OCI-LY1 (cell line): ENCODE data around the gene SP140.
"Not testable (repeated sequence)": the region's sequence is repeated elsewhere in the genome, so short reads cannot be mapped to it uniquely, and the experiment has no call there.

ENCODE experiments used
- H2AFZ ChIP-seq: fragments of 200-600 bp; sonication (generic), shearing (Covaris generic); 2 replicates; pipeline ENCODE4 v1.6.0; 2014; ENCODE audit warnings: antibody characterized with exemption, mild to moderate bottlenecking, low read length
- H3F3A ChIP-seq: fragments of 200-600 bp; sonication (generic), shearing (Covaris generic); 2 replicates; pipeline ENCODE4 v1.6.0; 2014; ENCODE audit warnings: mild to moderate bottlenecking, antibody characterized with exemption, low read length, moderate library complexity; ENCODE audit not compliant: insufficient read depth
- H3K27ac ChIP-seq: fragments of 200-600 bp; sonication (generic); 2 replicates; pipeline ENCODE4 v1.5.1; 2014; ENCODE audit warnings: low read length, mixed run types, mild to moderate bottlenecking, low read depth; ENCODE audit not compliant: poor library complexity, severe bottlenecking
- H3K27me3 ChIP-seq: fragments of 200-600 bp; sonication (generic); 2 replicates; pipeline ENCODE4 v1.6.0; 2014; ENCODE audit warnings: antibody characterized with exemption, mild to moderate bottlenecking, low read length, moderate library complexity; ENCODE audit not compliant: insufficient read depth
- H3K36me3 ChIP-seq: fragments of 200-600 bp; sonication (generic); 2 replicates; pipeline ENCODE4 v1.6.1; 2014; ENCODE audit warnings: mild to moderate bottlenecking, antibody characterized with exemption, low read length, moderate library complexity, mixed read lengths; ENCODE audit not compliant: insufficient read depth
- H3K4me1 ChIP-seq: fragments of 200-600 bp; sonication (generic); 2 replicates; pipeline ENCODE4 v1.5.1; 2014; ENCODE audit warnings: mild to moderate bottlenecking, low read length, moderate library complexity; ENCODE audit not compliant: insufficient read depth, severe bottlenecking
- H3K4me2 ChIP-seq: fragments of 200-600 bp; sonication (generic), shearing (Covaris generic); 2 replicates; pipeline ENCODE4 v1.6.1; 2014; ENCODE audit warnings: low read length
- H3K4me3 ChIP-seq: fragments of 200-600 bp; sonication (generic); 2 replicates; pipeline ENCODE4 v1.5.1; 2014; ENCODE audit warnings: low read length, low read depth, mild to moderate bottlenecking, mixed read lengths; ENCODE audit not compliant: poor library complexity, severe bottlenecking
- H3K79me2 ChIP-seq: fragments of 200-600 bp; shearing (Covaris generic); 2 replicates; pipeline ENCODE4 v1.6.1; 2016; ENCODE audit warnings: mixed run types, low read length, mixed read lengths; ENCODE audit not compliant: insufficient read depth
- H3K9ac ChIP-seq: fragments of 200-600 bp; sonication (generic), shearing (Covaris generic); 2 replicates; pipeline ENCODE4 v1.6.1; 2014; ENCODE audit warnings: mild to moderate bottlenecking, low read length, mixed read lengths
- H3K9me2 ChIP-seq: fragments of 200-600 bp; sonication (generic), shearing (Covaris generic); 2 replicates; pipeline ENCODE4 v1.6.1; 2014; ENCODE audit warnings: low read depth, mild to moderate bottlenecking, low read length, mixed read lengths
- H3K9me3 ChIP-seq: fragments of 200-600 bp; shearing (Covaris generic); 2 replicates; pipeline ENCODE4 v1.6.1; 2014; ENCODE audit warnings: low read length, mixed read lengths
- H4K20me1 ChIP-seq: fragments of 200-600 bp; sonication (generic), shearing (Covaris generic); 2 replicates; pipeline ENCODE4 v1.6.0; 2016; ENCODE audit warnings: mild to moderate bottlenecking, low read length; ENCODE audit not compliant: insufficient read depth
- EZH2 ChIP-seq: fragments of 200-600 bp; sonication (generic), shearing (Covaris generic); IDR thresholded peaks from 2 replicates; pipeline ENCODE4 v1.8.0; 2017; ENCODE audit warnings: borderline replicate concordance, mixed run types, mild to moderate bottlenecking, antibody characterized with exemption, low read length, moderate library complexity, mixed read lengths
- TF ChIP-seq, protein P1 (sequence below): fragments of 200-600 bp; sonication (generic), shearing (Covaris generic); IDR thresholded peaks from 2 replicates; pipeline ENCODE4 v1.5.1; 2017; ENCODE audit warnings: mild to moderate bottlenecking, antibody characterized with exemption, low read length, moderate library complexity, mixed read lengths

SP140 gene

DNA sequence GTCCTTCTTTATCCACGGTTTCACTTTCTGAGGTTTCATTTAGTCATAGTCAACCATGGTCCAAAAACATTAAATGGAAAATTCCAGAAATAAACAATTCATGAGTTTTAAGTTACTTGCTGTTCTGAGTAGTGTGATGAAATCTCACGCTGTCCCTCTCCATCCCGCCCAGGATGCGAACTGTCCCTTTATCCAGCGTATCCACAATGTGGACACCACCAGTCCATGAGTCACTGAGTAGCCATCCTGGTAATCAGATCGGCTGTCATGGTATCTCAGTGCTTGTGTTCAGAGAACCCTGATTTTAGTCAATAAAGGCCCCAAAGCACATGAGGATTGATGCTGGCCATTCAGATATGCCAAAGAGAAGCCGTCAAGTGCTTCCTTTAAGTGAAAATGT is 105.2 kb downstream of the SP140 start:
- no peak for TF ChIP-seq EZH2
- TF ChIP-seq, protein P1, sequence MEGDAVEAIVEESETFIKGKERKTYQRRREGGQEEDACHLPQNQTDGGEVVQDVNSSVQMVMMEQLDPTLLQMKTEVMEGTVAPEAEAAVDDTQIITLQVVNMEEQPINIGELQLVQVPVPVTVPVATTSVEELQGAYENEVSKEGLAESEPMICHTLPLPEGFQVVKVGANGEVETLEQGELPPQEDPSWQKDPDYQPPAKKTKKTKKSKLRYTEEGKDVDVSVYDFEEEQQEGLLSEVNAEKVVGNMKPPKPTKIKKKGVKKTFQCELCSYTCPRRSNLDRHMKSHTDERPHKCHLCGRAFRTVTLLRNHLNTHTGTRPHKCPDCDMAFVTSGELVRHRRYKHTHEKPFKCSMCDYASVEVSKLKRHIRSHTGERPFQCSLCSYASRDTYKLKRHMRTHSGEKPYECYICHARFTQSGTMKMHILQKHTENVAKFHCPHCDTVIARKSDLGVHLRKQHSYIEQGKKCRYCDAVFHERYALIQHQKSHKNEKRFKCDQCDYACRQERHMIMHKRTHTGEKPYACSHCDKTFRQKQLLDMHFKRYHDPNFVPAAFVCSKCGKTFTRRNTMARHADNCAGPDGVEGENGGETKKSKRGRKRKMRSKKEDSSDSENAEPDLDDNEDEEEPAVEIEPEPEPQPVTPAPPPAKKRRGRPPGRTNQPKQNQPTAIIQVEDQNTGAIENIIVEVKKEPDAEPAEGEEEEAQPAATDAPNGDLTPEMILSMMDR = no peak
- H3K79me2 ChIP-seq = peaks cover 29% of the 10 kb centered on the region
- no peak overlapping the region for H3K9ac ChIP-seq

DNA sequence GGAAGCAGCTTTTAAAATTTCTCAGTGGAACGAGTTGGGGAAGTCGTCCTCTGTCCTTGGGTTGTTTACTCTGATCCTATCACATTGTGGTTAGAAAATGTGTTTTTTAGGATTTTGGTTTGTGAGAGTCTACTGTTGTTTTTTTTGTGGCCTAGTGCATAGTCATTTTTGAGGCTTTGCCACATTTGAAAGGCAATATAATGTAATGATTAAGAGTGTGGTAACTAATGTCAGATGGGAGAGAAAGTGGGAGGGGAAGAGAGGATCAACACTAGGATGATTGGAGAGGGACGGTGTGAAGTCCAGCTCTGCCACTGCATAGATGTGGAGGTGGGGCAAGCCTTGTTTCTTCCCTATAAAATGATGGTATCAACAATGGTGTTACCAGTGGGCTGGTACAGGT is 109.9 kb downstream of the SP140 start:
- H3K4me3 ChIP-seq = no peak overlapping the region
- H2AFZ ChIP-seq = no peak overlapping the region
- no peaks in the 10 kb centered on the region for H3F3A ChIP-seq
- H3K36me3 ChIP-seq = peaks cover 46% of the 10 kb centered on the region
- no peak overlapping the region for H3K4me2 ChIP-seq
- H3K79me2 ChIP-seq = peaks cover 14% of the 10 kb centered on the region
- H3K27me3 ChIP-seq = no peaks in the 10 kb centered on the region
- no peaks in the 10 kb centered on the region for H4K20me1 ChIP-seq
- no peaks in the 10 kb centered on the region for H3K4me1 ChIP-seq
- H3K27ac ChIP-seq = no peak overlapping the region
- no peak for TF ChIP-seq EZH2
- TF ChIP-seq, protein P1 = no peak
- peaks cover 7% of the 10 kb centered on the region for H3K9me3 ChIP-seq
- H3K9ac ChIP-seq = no peak overlapping the region
- no peaks in the 10 kb centered on the region for H3K9me2 ChIP-seq

More for the DNA sequence above, 105.2 kb downstream of the SP140 start:
- H3K36me3 ChIP-seq = peaks cover 54% of the 10 kb centered on the region
- no peak overlapping the region for H3K4me3 ChIP-seq
- no peaks in the 10 kb centered on the region for H3K9me2 ChIP-seq
- no peaks in the 10 kb centered on the region for H3F3A ChIP-seq
- no peaks in the 10 kb centered on the region for H3K27me3 ChIP-seq
- no peaks in the 10 kb centered on the region for H4K20me1 ChIP-seq
- H3K9me3 ChIP-seq = 0 out of 2 replicates have a peak, but pooled peaks cover 2% of the 10 kb centered on the region
- no peak overlapping the region for H3K4me2 ChIP-seq
- H2AFZ ChIP-seq = no peak overlapping the region
- no peak overlapping the region for H3K27ac ChIP-seq
- peaks cover 37% of the 10 kb centered on the region for H3K4me1 ChIP-seq

DNA sequence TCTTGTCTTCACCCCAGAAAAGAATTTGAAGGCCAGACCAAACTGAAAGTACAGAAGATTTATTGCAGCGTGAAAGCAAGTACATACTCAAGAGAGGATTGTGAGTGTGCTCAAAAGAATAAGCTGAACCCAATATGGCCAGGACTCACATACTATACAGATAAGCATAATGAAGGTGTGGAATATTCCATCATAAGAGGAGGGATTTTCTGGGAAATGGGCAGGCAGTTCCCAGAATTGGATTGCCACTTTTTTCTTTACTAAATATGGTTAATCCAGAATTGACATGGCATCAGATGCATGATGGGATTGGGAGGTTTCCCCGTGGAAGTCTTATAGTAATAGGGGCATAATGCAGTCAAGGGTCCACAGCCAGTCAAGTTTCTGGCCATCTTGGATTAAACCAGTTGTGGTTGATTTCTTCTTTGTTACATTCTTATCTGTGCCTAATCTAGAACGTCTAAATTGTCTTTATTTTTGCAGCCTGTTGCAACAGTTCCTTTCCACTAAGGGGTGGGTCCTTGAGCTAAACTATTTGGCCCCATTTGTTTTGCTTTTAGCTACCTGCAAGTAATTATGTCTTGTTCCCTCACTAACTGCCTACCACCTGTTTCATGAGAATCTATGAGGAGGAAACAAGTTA is 110.4 kb downstream of the SP140 start:
- no peaks in the 10 kb centered on the region for H3K9me2 ChIP-seq
- H3K4me2 ChIP-seq = no peak overlapping the region
- H3K27ac ChIP-seq = no peak overlapping the region
- H3K36me3 ChIP-seq = peaks cover 42% of the 10 kb centered on the region
- H3F3A ChIP-seq = no peaks in the 10 kb centered on the region
- no peak overlapping the region for H3K4me3 ChIP-seq
- TF ChIP-seq, protein P1 = no peak
- TF ChIP-seq EZH2 = no peak
- H2AFZ ChIP-seq = no peak overlapping the region
- H4K20me1 ChIP-seq = no peaks in the 10 kb centered on the region
- no peaks in the 10 kb centered on the region for H3K27me3 ChIP-seq
- peaks cover 7% of the 10 kb centered on the region for H3K9me3 ChIP-seq
- no peak overlapping the region for H3K9ac ChIP-seq
- no peaks in the 10 kb centered on the region for H3K4me1 ChIP-seq
- H3K79me2 ChIP-seq = peaks cover 13% of the 10 kb centered on the region

DNA sequence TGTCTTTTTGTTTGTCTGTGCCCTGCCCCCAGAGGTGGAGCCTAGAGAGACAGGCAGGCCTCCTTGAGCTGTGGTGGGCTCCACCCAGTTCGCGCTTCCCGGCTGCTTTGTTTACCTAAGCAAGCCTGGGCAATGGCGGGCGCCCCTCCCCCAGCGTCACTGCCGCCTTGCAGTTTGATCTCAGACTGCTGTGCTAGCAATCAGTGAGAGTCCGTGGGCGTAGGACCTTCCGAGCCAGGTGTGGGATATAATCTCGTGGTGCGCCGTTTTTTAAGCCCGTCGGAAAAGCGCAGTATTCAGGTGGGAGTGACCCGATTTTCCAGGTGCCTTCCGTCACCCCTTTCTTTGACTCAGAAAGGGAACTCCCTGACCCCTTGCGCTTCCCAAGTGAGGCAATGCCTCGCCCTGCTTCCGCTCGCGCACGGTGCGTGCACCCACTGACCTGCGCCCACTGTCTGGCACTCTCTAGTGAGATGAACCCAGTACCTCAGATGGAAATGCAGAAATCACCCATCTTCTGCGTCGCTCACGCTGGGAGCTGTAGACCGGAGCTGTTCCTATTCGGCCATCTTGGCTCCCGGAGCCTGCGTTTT is 116.5 kb downstream of the SP140 start:
- not testable (repeated sequence) for H3K4me1 ChIP-seq, H3K9me3 ChIP-seq, H3F3A ChIP-seq, H2AFZ ChIP-seq, H3K27ac ChIP-seq, H3K4me2 ChIP-seq, H3K4me3 ChIP-seq, H3K79me2 ChIP-seq, H3K27me3 ChIP-seq, H3K9ac ChIP-seq, H4K20me1 ChIP-seq, H3K9me2 ChIP-seq
- peaks cover 11% of the 10 kb centered on the region; the same call in 1 of the 2 replicates for H3K36me3 ChIP-seq

DNA sequence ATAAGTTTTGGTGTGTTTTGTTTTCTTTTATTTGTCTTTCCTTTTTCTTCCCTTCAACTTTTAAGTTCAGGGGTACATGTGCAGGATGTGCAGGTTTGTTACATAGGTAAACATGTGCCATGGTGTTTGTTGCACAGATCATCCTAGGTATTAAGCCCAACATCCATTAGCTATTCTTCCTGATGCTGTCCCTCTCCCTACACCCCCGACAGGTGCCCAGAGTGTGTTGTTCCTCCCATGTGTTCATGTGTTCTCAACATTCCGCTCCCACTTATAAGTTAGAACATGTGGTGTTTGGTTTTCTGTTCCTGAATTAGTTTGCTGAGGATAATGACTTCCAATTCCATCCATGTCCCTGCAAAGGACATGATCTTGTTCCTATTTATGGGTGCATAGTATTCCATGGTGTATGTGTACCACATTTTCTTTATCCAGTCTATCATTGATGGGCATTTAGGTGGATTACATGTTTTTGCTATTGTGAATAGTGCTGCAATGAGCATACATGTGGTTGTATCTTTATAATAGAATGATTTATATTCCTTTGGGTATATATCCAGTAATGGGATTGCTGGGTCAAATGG is 117.6 kb downstream of the SP140 start:
- H3K9ac ChIP-seq, H3K4me2 ChIP-seq, H2AFZ ChIP-seq, H3K4me3 ChIP-seq, H3K79me2 ChIP-seq, H3K27me3 ChIP-seq, H3K9me2 ChIP-seq, H4K20me1 ChIP-seq, H3K4me1 ChIP-seq, H3K27ac ChIP-seq, H3F3A ChIP-seq, H3K9me3 ChIP-seq: not testable (repeated sequence)
- H3K36me3 ChIP-seq = peaks cover 11% of the 10 kb centered on the region; the same call in 1 of the 2 replicates
